Measurements from ENCODE around the gene CD6. TPM values are rescaled to one million over a fixed set of nuclear protein-coding genes. Genes with fewer than 3 reads are reported as not detected.

CD6 gene
- polyA plus RNA-seq, 2 of the 4 experiments (the other 2 are of a cell fraction) = 0.06 TPM

- H3K9me3 ChIP-seq = no peaks in the 10 kb centered on the region
- H3K4me3 ChIP-seq = no peak overlapping the region
- WGBS (ENCODE audit: missing lambda C conversion rate) = 81% methylated on average over 8 of the region's 8 CpGs
- no peak for TF ChIP-seq CBX2 (IDR thresholded peaks at IDR 0.05; ENCODE audit: borderline replicate concordance, low read depth)
- TF ChIP-seq MAZ (IDR thresholded peaks at IDR 0.05; ENCODE audit: borderline replicate concordance, low read depth, low read length) = no peak
- TF ChIP-seq REST (IDR thresholded peaks at IDR 0.05) = no peak
- TF ChIP-seq GATA3 (IDR thresholded peaks at IDR 0.05; ENCODE audit: borderline replicate concordance) = no peak
- no peak for TF ChIP-seq NPAS2 (CRISPR knock-in tag; IDR thresholded peaks at IDR 0.05; ENCODE audit: borderline replicate concordance)
- no peak for TF ChIP-seq KDM5A (IDR thresholded peaks at IDR 0.05)
- no peak for TF ChIP-seq CEBPB (IDR thresholded peaks at IDR 0.05)
- TF ChIP-seq FOXS1 (CRISPR knock-in tag; IDR thresholded peaks at IDR 0.05) = no peak
- no peak for TF ChIP-seq NR3C1 (IDR thresholded peaks at IDR 0.05)
- no peak for TF ChIP-seq E2F6 (IDR thresholded peaks at IDR 0.05; ENCODE audit: borderline replicate concordance, low read depth)
- no peak for TF ChIP-seq ZC3H11A (IDR thresholded peaks at IDR 0.05)
- no peak for TF ChIP-seq HOXB13 (CRISPR knock-in tag; IDR thresholded peaks at IDR 0.05; ENCODE audit: low read depth)
- no peak for TF ChIP-seq HMGXB4 (CRISPR knock-in tag; IDR thresholded peaks at IDR 0.05; ENCODE audit: borderline replicate concordance)
- no peak for TF ChIP-seq ESRRA (IDR thresholded peaks at IDR 0.05; ENCODE audit: borderline replicate concordance, low read length)
- DNase-seq (ENCODE audit: low read depth in 1 of 2, low spot score in 1 of 2) (no peak), ATAC-seq (no peak; a peak in 1 of 6 replicates), FAIRE-seq (no peak)
- H3K4me1 ChIP-seq = peaks cover 6% of the 10 kb centered on the region; the same call in 1 of the 3 replicates
- CTCF ChIA-PET = interaction anchor here (0.6 to 1.9 kb wide), 5 partner anchors 11 to 157 kb away, joined by 3 to 6 read pairs (median 3); partner anchors contain the start of gene CD6
- POLR2A ChIA-PET = no interaction called here
- H3K4me2 ChIP-seq = no peak overlapping the region
- no peak overlapping the region for H3K27ac ChIP-seq
Measured at GRCh38 chr11:60982184-60982583, 10.7 kb downstream of the CD6 start.

- H3K4me1 ChIP-seq = peaks cover 6% of the 10 kb centered on the region; the same call in 1 of the 3 replicates
- CTCF ChIA-PET = interaction anchor here (1.3 to 2.2 kb wide), 2 partner anchors 14 to 146 kb away, joined by 6 to 7 read pairs; partner anchors contain the start of gene CD6
- ATAC-seq (no peak), DNase-seq (ENCODE audit: low read depth in 1 of 2, low spot score in 1 of 2) (no peak), FAIRE-seq (no peak)
- H3K27ac ChIP-seq = no peak overlapping the region
- peak; percentile 83 for TF ChIP-seq MAFK (IDR thresholded peaks at IDR 0.05; ENCODE audit: partially characterized antibody)
- TF ChIP-seq CHD2 (IDR thresholded peaks at IDR 0.05; ENCODE audit: low read length, partially characterized antibody) = no peak
- WGBS (ENCODE audit: missing lambda C conversion rate) = 32% methylated on average over 6 of the region's 6 CpGs
- H3K4me3 ChIP-seq = no peak overlapping the region
- H3K9me3 ChIP-seq = no peaks in the 10 kb centered on the region
- H3K4me2 ChIP-seq = no peak overlapping the region
- POLR2A ChIA-PET = no interaction called here
Measured at GRCh38 chr11:60984149-60984548, 12.7 kb downstream of the CD6 start.

GRCh38 chr11:60984636-60985035, 13.2 kb downstream of the CD6 start:
- Histone ChIP-seq H3K9me3 (no peaks in the 10 kb centered on the region), H3K4me2 (no peak overlapping the region), H3K4me3 (no peak overlapping the region), H3K4me1 (peaks cover 6% of the 10 kb centered on the region; the same call in 1 of the 3 replicates), H3K27ac (no peak overlapping the region)
- ATAC-seq (peak in 1 of 2 experiments; percentile 32; a peak in 3 of 6 replicates), FAIRE-seq (no peak), DNase-seq (ENCODE audit: low read depth in 1 of 2, low spot score in 1 of 2) (no peak)
- 37% methylated on average over 4 of the region's 4 CpGs for WGBS (ENCODE audit: missing lambda C conversion rate)
- ChIA-PET CTCF (interaction anchor here (1.3 to 2.2 kb wide), 2 partner anchors 14 to 145 kb away, joined by 6 to 7 read pairs; partner anchors contain the start of gene CD6), POLR2A (no interaction called here)
- TF ChIP-seq MAX (IDR thresholded peaks at IDR 0.05) = no peak
- no peak for TF ChIP-seq REST (IDR thresholded peaks at IDR 0.05)
- no peak for TF ChIP-seq EHMT2 (IDR thresholded peaks at IDR 0.05; ENCODE audit: low read depth)
- TF ChIP-seq TP53 (CRISPR knock-in tag; IDR thresholded peaks at IDR 0.05) = no peak
- no peak for TF ChIP-seq RFX5 (IDR thresholded peaks at IDR 0.05)
- TF ChIP-seq HEYL (CRISPR knock-in tag; IDR thresholded peaks at IDR 0.05) = no peak
- TF ChIP-seq E2F6 (IDR thresholded peaks at IDR 0.05; ENCODE audit: borderline replicate concordance, low read depth) = no peak
